ENCODE results near the gene AK5. TPM values are rescaled to one million over a fixed set of nuclear protein-coding genes. Genes with fewer than 3 reads are reported as not detected.
"Not testable (repeated sequence)": the region's sequence is repeated elsewhere in the genome, so short reads cannot be mapped to it uniquely, and the experiment has no call there.

The AK5 gene
- total RNA-seq, 1 donor from 2014 or later = not detected

DNA sequence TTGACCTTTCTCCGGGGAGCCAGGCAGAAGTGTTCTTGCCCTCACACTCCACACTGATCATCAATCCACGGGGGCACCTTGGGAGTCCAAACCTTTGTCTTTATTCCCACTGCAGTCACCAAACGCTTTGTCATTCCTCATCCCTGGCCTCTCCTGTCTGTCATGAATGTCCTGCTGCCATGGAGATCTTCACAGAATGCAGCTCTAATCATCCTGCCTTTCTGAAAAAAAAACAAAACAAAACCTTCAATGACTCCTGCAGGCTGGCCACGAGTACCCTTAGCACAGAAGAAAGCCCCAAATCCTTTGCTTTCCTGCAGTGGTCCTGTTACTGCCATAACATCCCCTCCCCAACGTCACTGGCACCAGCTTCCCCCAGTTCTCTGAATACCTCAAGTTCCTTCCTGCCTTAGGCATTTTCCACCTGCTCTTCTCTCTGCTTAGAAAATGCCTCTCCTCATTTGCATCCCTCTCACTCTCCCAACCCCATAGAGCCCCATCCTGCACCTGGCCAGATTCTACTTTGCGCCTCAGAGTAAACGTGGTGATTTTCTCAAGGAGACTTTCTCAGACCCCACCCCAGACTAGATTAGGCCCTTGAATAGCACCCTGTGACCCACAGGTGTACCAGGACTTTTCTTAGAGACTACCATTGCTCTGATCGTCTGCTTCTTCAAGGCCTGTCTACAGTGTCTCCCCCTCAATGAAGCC lies 131.2 kb downstream of the AK5 start:
- Mint-ChIP-seq H3K9me3 (ENCODE audit: unreplicated experiment) (no peaks in the 10 kb centered on the region), H3K27me3 (ENCODE audit: unreplicated experiment) (no peaks in the 10 kb centered on the region), H3K4me1 (ENCODE audit: unreplicated experiment) (peaks cover 10% of the 10 kb centered on the region), H3K4me3 (ENCODE audit: unreplicated experiment) (no peak overlapping the region), H3K27ac (ENCODE audit: unreplicated experiment) (no peak overlapping the region), H3K36me3 (ENCODE audit: low read depth, unreplicated experiment) (no peaks in the 10 kb centered on the region)
- TF ChIP-seq, protein P1, sequence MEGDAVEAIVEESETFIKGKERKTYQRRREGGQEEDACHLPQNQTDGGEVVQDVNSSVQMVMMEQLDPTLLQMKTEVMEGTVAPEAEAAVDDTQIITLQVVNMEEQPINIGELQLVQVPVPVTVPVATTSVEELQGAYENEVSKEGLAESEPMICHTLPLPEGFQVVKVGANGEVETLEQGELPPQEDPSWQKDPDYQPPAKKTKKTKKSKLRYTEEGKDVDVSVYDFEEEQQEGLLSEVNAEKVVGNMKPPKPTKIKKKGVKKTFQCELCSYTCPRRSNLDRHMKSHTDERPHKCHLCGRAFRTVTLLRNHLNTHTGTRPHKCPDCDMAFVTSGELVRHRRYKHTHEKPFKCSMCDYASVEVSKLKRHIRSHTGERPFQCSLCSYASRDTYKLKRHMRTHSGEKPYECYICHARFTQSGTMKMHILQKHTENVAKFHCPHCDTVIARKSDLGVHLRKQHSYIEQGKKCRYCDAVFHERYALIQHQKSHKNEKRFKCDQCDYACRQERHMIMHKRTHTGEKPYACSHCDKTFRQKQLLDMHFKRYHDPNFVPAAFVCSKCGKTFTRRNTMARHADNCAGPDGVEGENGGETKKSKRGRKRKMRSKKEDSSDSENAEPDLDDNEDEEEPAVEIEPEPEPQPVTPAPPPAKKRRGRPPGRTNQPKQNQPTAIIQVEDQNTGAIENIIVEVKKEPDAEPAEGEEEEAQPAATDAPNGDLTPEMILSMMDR (IDR thresholded peaks at IDR 0.05; ENCODE audit: unreplicated experiment) = no peak
- no peak for DNase-seq (ENCODE audit: low spot score)

DNA sequence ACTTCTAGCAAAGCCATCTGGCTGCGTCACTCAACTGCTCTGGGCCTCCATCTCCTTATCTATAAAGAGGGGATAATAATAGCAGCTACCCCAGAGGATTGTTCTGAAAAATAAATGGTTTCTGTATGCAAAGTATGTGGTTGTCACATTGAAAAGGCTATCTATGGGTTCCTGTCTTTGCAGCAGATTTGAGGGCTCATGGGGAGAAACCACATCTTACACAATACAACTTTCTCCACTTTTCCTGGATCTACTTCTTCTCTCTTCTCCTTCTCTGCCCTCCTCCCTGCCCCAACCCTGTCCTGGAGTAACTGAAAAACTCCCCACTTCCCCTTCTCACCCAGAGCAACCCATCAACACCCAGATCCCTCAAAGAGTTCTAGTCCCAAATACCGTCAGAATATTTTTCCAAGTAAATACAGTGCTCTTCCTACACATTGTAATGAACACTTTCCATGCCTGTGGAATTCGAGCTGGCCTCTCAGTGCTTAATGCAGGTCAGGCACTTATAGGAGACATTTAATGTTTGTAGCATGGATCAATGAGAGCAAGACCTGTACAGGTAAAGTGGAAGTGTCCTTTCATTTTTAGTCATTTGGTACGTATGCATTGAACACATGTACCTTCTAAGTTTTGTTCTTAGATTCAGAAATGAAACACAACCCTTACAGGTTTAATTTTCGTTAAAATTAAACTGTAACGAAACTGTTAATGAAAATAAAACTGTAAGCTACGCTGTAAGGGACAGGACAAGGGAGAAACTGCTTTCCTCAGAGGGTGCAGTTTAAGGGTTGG lies 131.9 kb downstream of the AK5 start:
- TF ChIP-seq, protein P1 (IDR thresholded peaks at IDR 0.05; ENCODE audit: unreplicated experiment) = no peak
- Mint-ChIP-seq H3K9me3 (ENCODE audit: unreplicated experiment) (no peaks in the 10 kb centered on the region), H3K36me3 (ENCODE audit: low read depth, unreplicated experiment) (no peaks in the 10 kb centered on the region), H3K27ac (ENCODE audit: unreplicated experiment) (no peak overlapping the region), H3K4me1 (ENCODE audit: unreplicated experiment) (peaks cover 10% of the 10 kb centered on the region), H3K4me3 (ENCODE audit: unreplicated experiment) (no peak overlapping the region), H3K27me3 (ENCODE audit: unreplicated experiment) (no peaks in the 10 kb centered on the region)
- no peak for DNase-seq (ENCODE audit: low spot score)

DNA sequence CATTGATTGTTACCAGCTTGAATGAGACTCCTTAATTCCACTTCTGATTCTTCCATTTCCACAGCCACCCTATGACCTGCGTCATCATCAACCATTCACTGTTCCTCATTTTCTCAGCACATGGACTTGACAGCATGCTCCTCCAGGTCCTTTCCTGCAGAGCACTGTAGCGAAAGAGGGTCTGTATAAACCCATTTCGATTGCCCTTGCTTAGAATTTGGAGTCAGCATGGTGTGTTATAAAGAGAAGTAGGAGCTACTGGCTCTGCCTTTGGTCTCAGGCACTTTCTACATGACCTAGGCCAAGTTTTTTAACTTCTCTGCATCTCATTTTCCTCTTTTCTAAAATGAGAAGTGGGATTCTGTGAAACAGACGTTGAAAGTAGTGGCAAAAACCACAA lies 133.8 kb downstream of the AK5 start:
- Mint-ChIP-seq H3K4me1 (ENCODE audit: unreplicated experiment) (peaks cover 10% of the 10 kb centered on the region), H3K4me3 (ENCODE audit: unreplicated experiment) (no peak overlapping the region), H3K27me3 (ENCODE audit: unreplicated experiment) (no peaks in the 10 kb centered on the region), H3K36me3 (ENCODE audit: low read depth, unreplicated experiment) (no peaks in the 10 kb centered on the region), H3K27ac (ENCODE audit: unreplicated experiment) (no peak overlapping the region), H3K9me3 (ENCODE audit: unreplicated experiment) (no peaks in the 10 kb centered on the region)
- TF ChIP-seq, protein P1 (IDR thresholded peaks at IDR 0.05; ENCODE audit: unreplicated experiment) = no peak
- no peak for DNase-seq (ENCODE audit: low spot score)

DNA sequence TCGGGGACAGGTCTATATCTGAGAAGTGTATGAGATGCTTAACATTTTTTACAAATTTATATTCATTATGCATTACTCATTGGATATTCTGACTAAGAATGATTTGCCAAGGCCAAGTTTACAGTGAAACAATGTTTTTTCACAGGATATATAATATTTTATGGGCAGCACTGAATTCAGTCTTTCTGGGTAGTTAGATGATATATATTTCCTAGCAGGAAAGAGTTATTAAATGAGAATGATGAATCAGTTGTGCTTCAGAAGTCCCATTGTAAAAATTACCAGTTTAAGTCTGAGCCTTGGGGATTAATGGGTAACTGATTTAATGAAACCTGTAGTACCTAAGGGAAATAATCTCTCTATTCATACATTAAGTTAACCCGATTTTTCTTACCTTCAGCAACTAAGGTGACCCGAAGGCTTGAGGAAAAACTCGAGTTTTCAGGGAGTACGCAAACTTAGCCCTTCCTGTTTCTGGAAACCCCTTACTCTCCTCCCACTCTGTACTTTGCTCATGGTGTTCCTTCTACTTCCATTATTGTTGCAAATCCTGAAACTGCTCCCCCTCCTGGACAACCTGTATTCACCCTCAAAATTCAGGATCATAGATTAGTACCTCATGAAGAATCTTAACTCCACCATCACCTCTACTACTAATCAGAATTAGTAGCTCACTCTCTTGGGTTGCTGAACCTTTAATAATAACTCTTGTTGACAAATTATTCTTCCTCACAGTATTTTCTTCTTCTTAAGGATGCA lies 135.1 kb downstream of the AK5 start:
- peak; percentile 40 for DNase-seq (ENCODE audit: low spot score)
- H3K4me1 Mint-ChIP-seq (ENCODE audit: unreplicated experiment) = peaks cover 10% of the 10 kb centered on the region
- TF ChIP-seq, protein P1 (IDR thresholded peaks at IDR 0.05; ENCODE audit: unreplicated experiment) = peak; percentile 65
- H3K27ac Mint-ChIP-seq (ENCODE audit: unreplicated experiment) = no peak overlapping the region
- H3K36me3 Mint-ChIP-seq (ENCODE audit: low read depth, unreplicated experiment) = no peaks in the 10 kb centered on the region
- H3K9me3 Mint-ChIP-seq (ENCODE audit: unreplicated experiment) = no peaks in the 10 kb centered on the region
- peaks cover 1% of the 10 kb centered on the region for H3K27me3 Mint-ChIP-seq (ENCODE audit: unreplicated experiment)
- H3K4me3 Mint-ChIP-seq (ENCODE audit: unreplicated experiment) = no peak overlapping the region

DNA sequence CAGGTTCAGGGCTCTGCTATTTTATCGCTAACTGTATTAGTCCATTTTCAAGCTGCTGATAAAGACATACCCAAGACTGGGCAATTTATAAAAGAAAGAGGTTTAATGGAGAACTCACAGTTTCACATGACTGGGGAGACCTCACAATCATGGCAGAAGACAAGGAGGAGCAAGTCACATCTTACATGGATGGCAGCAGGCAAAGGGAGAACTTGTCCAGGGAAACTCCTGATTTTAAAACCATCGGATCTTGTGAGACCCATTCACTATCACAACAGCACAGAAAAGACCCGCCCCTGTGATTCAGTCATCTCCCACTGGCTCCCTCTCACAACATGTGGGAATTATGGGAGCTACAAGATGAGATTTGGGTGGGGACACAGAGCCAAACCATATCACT lies 136.2 kb downstream of the AK5 start:
- not testable (repeated sequence) for H3K4me3 Mint-ChIP-seq (ENCODE audit: unreplicated experiment); DNase-seq (ENCODE audit: low spot score); H3K36me3 Mint-ChIP-seq (ENCODE audit: low read depth, unreplicated experiment); H3K27ac Mint-ChIP-seq (ENCODE audit: unreplicated experiment); H3K9me3 Mint-ChIP-seq (ENCODE audit: unreplicated experiment); H3K4me1 Mint-ChIP-seq (ENCODE audit: unreplicated experiment); H3K27me3 Mint-ChIP-seq (ENCODE audit: unreplicated experiment)

All from endothelial cell (in vitro differentiated cells).